ENCODE data around the gene GSPT1.

GSPT1 gene

DNA sequence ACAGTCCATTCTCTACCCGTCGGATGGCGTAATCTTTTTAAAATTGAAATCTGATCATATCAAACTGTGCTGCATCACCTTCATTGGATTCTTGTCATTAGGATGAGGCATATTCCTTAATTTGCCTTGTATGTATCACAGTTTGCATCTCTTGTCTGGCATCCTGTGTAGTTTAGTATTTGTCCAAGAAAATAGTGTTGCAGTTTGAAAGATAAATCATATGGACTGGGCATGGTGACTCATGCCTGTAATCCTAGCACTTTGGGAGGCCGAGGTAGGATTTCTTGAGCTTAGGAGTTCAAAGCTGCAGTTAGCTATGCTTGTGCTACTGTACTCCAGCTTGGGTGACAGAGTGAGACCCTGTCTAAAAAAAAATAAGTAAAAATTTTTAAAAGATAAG, 58.6 kb downstream of the GSPT1 start:
- TF ChIP-seq, protein P1, sequence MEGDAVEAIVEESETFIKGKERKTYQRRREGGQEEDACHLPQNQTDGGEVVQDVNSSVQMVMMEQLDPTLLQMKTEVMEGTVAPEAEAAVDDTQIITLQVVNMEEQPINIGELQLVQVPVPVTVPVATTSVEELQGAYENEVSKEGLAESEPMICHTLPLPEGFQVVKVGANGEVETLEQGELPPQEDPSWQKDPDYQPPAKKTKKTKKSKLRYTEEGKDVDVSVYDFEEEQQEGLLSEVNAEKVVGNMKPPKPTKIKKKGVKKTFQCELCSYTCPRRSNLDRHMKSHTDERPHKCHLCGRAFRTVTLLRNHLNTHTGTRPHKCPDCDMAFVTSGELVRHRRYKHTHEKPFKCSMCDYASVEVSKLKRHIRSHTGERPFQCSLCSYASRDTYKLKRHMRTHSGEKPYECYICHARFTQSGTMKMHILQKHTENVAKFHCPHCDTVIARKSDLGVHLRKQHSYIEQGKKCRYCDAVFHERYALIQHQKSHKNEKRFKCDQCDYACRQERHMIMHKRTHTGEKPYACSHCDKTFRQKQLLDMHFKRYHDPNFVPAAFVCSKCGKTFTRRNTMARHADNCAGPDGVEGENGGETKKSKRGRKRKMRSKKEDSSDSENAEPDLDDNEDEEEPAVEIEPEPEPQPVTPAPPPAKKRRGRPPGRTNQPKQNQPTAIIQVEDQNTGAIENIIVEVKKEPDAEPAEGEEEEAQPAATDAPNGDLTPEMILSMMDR (IDR thresholded peaks at IDR 0.05; ENCODE audit: control insufficient read depth, insufficient read depth, low read depth, low read length, missing control alignments): no peak
- no peak overlapping the region for H3K4me3 ChIP-seq (ENCODE audit: control insufficient read depth, low read depth, low read length)
- DNase-seq (ENCODE audit: low read depth): no peak

DNA sequence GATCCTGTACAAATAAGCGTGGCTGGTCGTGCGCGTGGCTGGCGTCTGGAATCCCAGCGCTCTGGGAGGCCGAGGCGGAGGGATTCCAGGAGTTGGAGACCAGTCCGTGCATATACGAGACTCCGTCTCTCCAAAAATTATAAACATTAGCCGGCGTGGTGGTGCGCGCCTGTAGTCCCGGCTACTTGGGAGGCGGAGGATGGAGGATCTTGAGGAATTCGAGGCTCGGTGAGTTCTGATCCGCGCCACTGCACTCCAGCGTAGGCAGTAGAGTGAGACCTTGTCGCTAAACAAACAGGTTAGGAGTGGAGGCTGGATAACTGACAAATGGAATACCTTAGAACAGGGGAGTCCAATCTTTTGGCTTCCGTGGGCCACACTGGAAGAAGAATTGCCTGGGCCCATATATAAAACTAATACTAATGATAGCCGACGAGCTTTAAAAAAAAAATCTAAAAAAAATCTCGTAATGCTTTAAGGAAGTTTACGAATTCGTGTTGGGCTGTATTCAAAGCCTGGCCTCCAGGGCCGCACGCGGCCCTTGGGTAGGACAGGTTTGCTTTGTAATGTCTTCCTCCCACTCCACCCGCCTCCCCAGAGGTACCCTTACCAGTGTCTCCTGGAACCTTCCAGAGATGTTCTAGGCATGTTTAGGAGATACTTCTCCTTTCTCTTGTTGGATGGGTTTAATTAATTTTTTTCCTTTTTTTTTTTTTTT, 63.5 kb downstream of the GSPT1 start:
- H3K4me3 ChIP-seq (ENCODE audit: control insufficient read depth, low read depth, low read length): peak overlapping the region; percentile 82
- TF ChIP-seq, protein P1 (IDR thresholded peaks at IDR 0.05; ENCODE audit: control insufficient read depth, insufficient read depth, low read depth, low read length, missing control alignments): no peak
- no peak for DNase-seq (ENCODE audit: low read depth)

DNA sequence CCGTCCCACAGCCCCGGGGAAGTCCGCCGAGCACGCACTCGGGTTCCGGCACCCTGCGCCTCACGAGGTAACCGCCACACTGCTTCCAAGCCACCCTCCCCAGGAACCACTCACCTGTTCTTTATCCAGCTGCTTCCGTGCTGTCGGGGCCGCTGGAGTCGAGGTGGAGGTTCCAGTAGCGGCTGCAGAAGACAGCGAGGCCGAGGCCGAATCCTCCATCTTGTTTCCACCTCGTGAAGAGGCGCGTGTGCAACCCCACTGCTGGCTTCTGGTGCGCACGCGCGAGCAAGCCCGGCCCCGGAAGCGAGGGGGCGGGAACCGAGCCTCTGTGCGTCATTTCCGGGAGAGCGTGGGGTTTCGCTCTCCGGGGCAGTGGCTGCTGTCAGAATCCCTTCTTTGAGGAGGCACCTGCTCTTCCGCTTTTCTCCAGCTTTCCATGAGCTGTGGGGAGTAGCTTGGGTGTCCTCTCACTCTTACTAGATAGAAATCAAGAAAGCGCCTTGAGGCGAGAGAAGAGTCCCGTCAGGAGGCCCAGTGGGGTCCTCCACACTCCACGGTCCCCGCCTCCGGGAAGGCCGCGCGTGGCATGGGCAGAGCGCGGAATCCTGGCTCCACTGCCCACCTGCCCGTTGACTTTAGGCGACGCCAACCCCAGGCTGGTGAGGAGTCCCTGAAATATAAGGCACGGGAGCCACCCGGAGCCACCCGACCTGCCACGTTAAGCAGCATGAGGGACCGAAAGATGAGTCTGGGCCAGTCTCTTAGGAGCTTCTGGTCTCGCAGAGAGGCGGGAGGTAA, 64.3 kb downstream of the GSPT1 start, which contains the start of gene RSL1D1:
TSS of gene RSL1D1 (minus strand) at position 249 of the 798 bp plus-strand sequence. CDS start at position 219, 30 bp downstream.
- peak; percentile 56 for DNase-seq (ENCODE audit: low read depth)
- TF ChIP-seq, protein P1 (IDR thresholded peaks at IDR 0.05; ENCODE audit: control insufficient read depth, insufficient read depth, low read depth, low read length, missing control alignments): no peak
- H3K4me3 ChIP-seq (ENCODE audit: control insufficient read depth, low read depth, low read length): peak within 1 kb of the TSS; percentile 82

DNA sequence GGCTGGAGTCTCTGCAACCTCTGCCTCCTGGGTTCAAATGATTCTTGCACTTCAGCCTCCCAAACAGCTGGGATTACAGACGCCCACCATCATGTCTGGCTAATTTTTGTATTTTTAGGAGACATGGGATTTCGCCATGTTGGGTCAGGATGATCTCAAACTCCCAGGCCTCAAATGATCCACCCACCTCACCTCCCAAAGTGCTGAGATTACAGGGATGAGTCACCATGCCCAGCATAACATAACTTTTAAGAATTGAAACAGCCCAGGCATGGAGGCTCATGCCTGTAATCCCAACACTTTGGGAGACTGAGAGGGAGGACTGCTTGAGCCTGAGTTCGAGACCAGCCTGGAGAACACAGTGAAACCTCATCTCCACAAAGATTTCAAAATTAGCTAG, 66.9 kb downstream of the GSPT1 start:
- no peak for DNase-seq (ENCODE audit: low read depth)
- TF ChIP-seq, protein P1 (IDR thresholded peaks at IDR 0.05; ENCODE audit: control insufficient read depth, insufficient read depth, low read depth, low read length, missing control alignments): no peak
- no peak overlapping the region for H3K4me3 ChIP-seq (ENCODE audit: control insufficient read depth, low read depth, low read length)

DNA sequence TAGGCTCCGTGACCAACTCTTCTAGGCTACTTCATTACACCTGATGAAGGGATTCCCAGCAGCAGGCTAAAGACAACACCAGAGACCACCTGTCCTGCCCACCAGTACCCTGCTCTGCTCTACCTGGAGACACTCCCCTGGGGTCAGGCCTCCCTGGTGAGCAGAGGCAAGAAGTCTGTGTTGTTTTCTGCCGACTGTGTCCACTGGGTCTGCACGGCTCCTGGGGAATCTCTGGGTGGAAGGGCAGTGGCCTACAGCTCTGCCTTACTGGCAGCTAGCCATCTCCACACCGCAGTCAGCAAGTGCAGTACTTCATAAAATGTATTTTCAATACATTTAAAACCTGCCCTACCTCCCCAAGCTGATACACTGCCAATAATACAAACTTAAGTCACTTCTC, 71.3 kb downstream of the GSPT1 start:
- DNase-seq (ENCODE audit: low read depth): no peak
- TF ChIP-seq, protein P1 (IDR thresholded peaks at IDR 0.05; ENCODE audit: control insufficient read depth, insufficient read depth, low read depth, low read length, missing control alignments): no peak

DNA sequence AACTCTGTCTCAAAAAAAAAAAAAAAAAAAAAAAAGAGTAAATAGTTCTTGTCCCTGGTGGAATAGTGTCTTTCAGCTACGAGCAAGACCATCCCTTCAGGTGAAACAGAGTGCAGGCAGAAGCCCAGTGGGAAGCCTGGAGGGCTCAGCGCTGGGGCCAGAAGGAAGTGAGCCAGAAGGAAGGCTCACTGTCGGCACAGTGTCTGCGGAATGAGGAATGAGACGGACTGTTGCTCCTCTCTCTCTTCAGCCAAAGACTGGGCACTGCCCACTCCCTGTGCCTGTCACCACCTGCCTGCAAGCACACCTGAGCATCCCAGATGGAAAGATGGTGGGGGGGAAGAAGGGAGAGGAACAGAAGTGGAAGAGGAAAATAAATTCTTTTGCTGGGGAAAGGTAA, 71.9 kb downstream of the GSPT1 start:
- H3K4me3 ChIP-seq (ENCODE audit: control insufficient read depth, low read depth, low read length): no peak overlapping the region
- TF ChIP-seq, protein P1 (IDR thresholded peaks at IDR 0.05; ENCODE audit: control insufficient read depth, insufficient read depth, low read depth, low read length, missing control alignments): no peak
- DNase-seq (ENCODE audit: low read depth): no peak

More for the DNA sequence above, 71.3 kb downstream of the GSPT1 start:
- H3K4me3 ChIP-seq (ENCODE audit: control insufficient read depth, low read depth, low read length): no peak overlapping the region
